GM10847 (cell line): ENCODE results near the gene GHITM.

Experiments used
- POLR2A ChIP-seq: IDR thresholded peaks from 2 replicates; pipeline ENCODE4 v1.6.1; 2011; ENCODE audit not compliant: insufficient read length; ENCODE audit errors: extremely low read depth

The GHITM gene

GRCh38 chr10:84172467-84173356 lies 33.4 kb downstream of the GHITM start:
- no peak for TF ChIP-seq POLR2A

- no peak for TF ChIP-seq POLR2A
Measured at GRCh38 chr10:84173501-84173929, 34.2 kb downstream of the GHITM start, which contains the start of gene GPR15LG. Gene GPR15LG (plus strand): TSS chr10:84173801. CDS start chr10:84173852, 51 bp downstream.

GRCh38 chr10:84175436-84175835 lies 36.1 kb downstream of the GHITM start:
- TF ChIP-seq POLR2A = no peak

GRCh38 chr10:84176351-84176750 lies 37.0 kb downstream of the GHITM start:
- TF ChIP-seq POLR2A = no peak

GRCh38 chr10:84176836-84177474 lies 37.6 kb downstream of the GHITM start:
- TF ChIP-seq POLR2A = no peak

GRCh38 chr10:84177541-84178141 lies 38.3 kb downstream of the GHITM start:
- TF ChIP-seq POLR2A = no peak

- TF ChIP-seq POLR2A = no peak
Measured at GRCh38 chr10:84178160-84178609, 38.9 kb downstream of the GHITM start.

- TF ChIP-seq POLR2A = no peak
Measured at GRCh38 chr10:84179059-84179710, 39.9 kb downstream of the GHITM start.

- TF ChIP-seq POLR2A = no peak
Measured at GRCh38 chr10:84181631-84182030, 42.3 kb downstream of the GHITM start.

- TF ChIP-seq POLR2A = no peak
Measured at GRCh38 chr10:84184517-84184916, 45.2 kb downstream of the GHITM start.

GRCh38 chr10:84185526-84186175 lies 46.3 kb downstream of the GHITM start:
- no peak for TF ChIP-seq POLR2A

GRCh38 chr10:84188815-84189214 lies 49.5 kb downstream of the GHITM start:
- TF ChIP-seq POLR2A = no peak

- TF ChIP-seq POLR2A = no peak
Measured at GRCh38 chr10:84190621-84191020, 51.3 kb downstream of the GHITM start.

- no peak for TF ChIP-seq POLR2A
Measured at GRCh38 chr10:84191106-84191505, 51.8 kb downstream of the GHITM start.

GRCh38 chr10:84193327-84193726 lies 54.0 kb downstream of the GHITM start:
- no peak for TF ChIP-seq POLR2A

GRCh38 chr10:84193846-84194423 lies 54.6 kb downstream of the GHITM start:
- TF ChIP-seq POLR2A = no peak
